Neural progenitor cell (in vitro differentiated cells): ENCODE measurements around the gene SSH3.

Experiments
- CTCF ChIP-seq: fragments of 200-600 bp; sonication (generic); IDR thresholded peaks from 2 replicates; pipeline ENCODE4 v1.5.1; 2017; ENCODE audit warnings: antibody characterized with exemption, mild to moderate bottlenecking
- EZH2phosphoT487 ChIP-seq: fragments of 200-600 bp; sonication (generic); IDR thresholded peaks from 2 replicates; pipeline ENCODE4 v1.6.1; 2017; ENCODE audit warnings: antibody characterized with exemption

GRCh38 chr11:67278939-67279588 lies 24.3 kb upstream of the SSH3 start:
- TF ChIP-seq CTCF (no peak), EZH2phosphoT487 (no peak)
